Left colon (tissue), 2 donors: Measurements from ENCODE around the gene IRGQ. TPM values are rescaled to one million over a fixed set of nuclear protein-coding genes. Genes with fewer than 3 reads are reported as not detected.
"Not testable (repeated sequence)": the region's sequence is repeated elsewhere in the genome, so short reads cannot be mapped to it uniquely, and the experiment has no call there.

ENCODE experiments used
- ATAC-seq: fragments of 200-7000 bp; cut with Tn5 transposase; one replicate; pipeline ENCODE4 v1.9.1; 2020; ENCODE audit warnings: mild to moderate bottlenecking, moderate library complexity
- DNase-seq, 2 donors: peaks; one replicate each; pipeline ENCODE4 v3.0.0-alpha.2; 2020
- intact Hi-C, 2 donors: fragments of 100-400 bp; cut with DNase I in 1 of 2; cut with micrococcal nuclease in 1 of 2; formaldehyde crosslinking; loops; one replicate each; pipeline versions ENCODE4 v1.11.2 to v1.14.0; 2022; cut with DNase I, micrococcal nuclease
- long read RNA-seq: library from polyadenylated mRNA; unstranded; transcript quantifications from one replicate; pipeline ENCODE4 v2.0.0, GENCODE V29; 2021
- total RNA-seq, 2 donors: library from RNA; stranded (reverse); fragmentation: NEBNext Ultra II Directional; extraction: Animal tissue kit (Norgen Biotek cat#: 25700); gene quantifications; one replicate each; pipeline ENCODE4 v1.2.1, GENCODE V29; 2021
- donor health status: DM: no; HTN: no; CAD: no.
- donor health status: DM: yes; HTN: yes; CAD: no.

The IRGQ gene, protein sequence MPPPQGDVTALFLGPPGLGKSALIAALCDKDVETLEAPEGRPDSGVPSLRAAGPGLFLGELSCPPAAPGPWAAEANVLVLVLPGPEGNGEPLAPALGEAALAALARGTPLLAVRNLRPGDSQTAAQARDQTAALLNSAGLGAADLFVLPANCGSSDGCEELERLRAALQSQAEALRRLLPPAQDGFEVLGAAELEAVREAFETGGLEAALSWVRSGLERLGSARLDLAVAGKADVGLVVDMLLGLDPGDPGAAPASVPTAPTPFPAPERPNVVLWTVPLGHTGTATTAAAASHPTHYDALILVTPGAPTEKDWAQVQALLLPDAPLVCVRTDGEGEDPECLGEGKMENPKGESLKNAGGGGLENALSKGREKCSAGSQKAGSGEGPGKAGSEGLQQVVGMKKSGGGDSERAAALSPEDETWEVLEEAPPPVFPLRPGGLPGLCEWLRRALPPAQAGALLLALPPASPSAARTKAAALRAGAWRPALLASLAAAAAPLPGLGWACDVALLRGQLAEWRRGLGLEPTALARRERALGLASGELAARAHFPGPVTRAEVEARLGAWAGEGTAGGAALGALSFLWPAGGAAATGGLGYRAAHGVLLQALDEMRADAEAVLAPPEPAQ
- total RNA-seq, result 10 to 100 TPM; 19.8 to 23.3 TPM
- long read RNA-seq, full-length matches to known transcripts, result 7 of 7 reads
- long read RNA-seq, partial matches to known transcripts, result 0 of 7 reads
- long read RNA-seq, other reads (novel, unspliced or antisense), result 0 of 7 reads

DNA sequence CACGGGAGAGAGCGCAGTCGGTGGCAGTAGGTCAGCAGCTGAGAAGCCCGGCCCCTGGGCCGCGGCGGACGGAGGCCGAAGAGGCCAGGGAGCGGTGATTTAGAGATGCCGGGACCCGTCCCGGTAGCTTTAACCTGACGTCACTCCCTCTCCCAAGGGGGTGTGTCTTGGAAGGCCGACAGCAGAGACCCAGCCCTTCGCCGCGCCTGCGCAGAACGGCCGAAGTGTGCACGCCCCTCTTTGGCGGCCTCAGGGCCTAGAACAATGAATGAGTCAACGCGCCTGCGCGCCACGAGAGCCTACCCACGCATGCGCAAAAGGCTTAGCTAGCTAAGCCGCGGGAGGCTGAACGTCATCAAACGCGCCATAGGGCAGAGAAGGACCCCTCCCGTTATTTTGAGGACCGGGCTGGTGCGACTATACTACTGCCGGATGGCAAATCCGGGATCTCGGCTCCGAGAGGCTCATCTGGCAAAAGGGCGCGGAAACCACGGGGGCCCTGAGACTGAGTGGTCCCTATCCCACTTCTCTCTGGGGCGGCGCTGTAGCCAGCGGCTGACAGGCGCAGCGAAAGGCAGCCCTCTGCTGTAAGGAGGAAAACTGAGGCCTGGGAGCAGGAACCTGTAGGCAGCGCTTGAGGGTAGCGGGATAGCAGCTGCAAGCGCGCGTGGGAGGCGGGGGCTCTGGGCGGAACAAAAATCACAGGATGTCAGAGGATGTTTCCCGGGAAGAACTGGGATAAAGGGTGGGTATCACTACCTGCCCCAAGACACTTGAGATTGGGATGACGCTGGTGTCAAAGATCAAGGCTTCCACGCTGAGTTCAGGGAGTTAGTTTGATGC is at the start of gene IRGQ, which contains the start of gene ZNF576:
TSS of gene IRGQ (minus strand) at position 136 of the 843 bp plus-strand sequence. CDS start 796 bp downstream, outside the sequence.
TSS of gene ZNF576 (plus strand) at position 597 of the 843 bp plus-strand sequence. CDS start 514 bp downstream, outside the sequence.
- ATAC-seq, result peak; percentile 86
- peak; percentile 100 for DNase-seq
- intact Hi-C loops, result no loop called here

DNA sequence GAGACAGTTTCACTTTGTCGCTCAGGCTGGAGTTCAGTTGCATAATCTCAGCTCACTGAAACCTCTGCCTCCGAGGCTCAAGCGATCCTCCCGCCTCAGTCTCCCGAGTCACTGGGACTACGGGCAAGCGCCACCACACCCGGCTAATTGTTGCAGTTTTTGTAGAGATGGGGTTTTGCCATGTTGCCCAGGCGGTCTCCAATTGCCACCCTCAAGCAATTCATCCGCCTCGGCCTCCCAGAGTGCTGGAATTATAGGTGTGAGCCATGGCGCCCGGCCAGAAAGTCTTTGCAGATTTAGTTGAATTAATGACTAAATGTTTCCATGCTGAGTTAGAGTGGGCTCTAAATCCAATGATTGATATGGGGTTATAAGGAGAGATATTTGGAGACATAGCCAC is 48.2 kb upstream of the IRGQ start:
- intact Hi-C loops, result loop anchor here in 1 of 2 donors (5.0 kb wide), 1 partner anchor 87 kb away; no protein-coding TSS in a partner anchor

DNA sequence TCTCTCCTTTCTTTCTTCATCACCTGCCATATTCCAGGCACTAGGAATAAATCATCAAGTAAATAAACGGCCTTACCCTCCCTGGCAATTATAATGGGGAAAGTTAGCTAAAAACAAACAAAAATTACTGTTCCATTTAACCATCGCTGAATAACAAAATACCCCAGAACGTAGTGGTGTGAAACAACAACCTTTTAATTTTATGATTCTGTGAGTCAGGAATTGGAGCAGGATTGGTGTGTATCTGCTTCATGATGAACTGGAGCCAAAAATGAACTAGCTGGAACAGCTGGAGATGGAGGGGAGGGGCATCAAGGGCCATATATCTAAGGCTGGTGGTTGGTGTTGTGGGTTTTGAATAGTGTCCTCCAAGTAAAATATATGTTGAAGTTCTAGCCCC is 47.4 kb upstream of the IRGQ start:
- DNase-seq, result no peak
- ATAC-seq, result no peak
- intact Hi-C loops, result loop anchor here in 1 of 2 donors (5.0 kb wide), 1 partner anchor 86 kb away; no protein-coding TSS in a partner anchor

More for the DNA sequence above, 48.2 kb upstream of the IRGQ start:
- ATAC-seq (no peak), DNase-seq (no peak)

DNA sequence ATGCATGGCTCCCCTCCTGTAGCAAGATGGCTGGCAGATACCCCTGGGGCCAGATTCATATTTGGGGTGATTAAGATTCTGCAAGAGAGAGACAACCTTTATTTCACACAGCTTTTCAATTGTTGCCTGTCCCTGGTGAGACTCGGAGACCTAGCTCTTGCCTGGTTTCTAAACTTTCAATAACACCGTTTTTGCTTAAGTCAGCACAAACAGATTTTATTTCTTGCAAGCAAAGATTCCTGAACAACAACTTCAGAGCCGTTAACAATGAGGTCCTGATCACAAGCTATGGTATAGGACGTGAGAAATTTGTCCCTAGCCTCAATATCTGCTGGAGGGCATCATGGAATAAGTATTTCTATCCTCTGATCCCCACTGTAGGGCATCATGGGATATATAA is 46.6 kb upstream of the IRGQ start:
- no peak for DNase-seq
- ATAC-seq, result no peak
- intact Hi-C loops, result loop anchor here in 1 of 2 donors (5.0 kb wide), 1 partner anchor 85 kb away; no protein-coding TSS in a partner anchor

DNA sequence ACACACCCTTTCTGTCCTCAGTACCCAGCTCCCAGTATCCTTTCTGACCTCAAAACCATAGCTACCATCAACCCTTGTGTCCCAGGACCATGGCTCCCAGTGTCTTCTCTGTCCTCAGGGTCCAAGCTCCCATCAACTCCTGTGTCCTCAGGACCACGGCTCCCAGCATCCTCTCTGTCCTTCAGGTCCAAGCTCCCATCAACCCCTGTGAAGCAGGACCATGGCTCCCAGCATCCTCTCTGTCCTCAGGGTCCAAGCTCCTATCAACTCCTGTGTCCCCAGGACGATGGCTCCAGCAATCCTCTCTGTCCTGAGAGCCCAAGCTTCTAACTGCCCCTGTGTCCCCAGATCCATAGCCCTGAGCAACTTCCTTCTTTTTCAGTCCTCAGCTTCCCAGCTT is 45.4 kb upstream of the IRGQ start:
- no peak for ATAC-seq
- DNase-seq, result no peak
- intact Hi-C loops, result loop anchor here in 1 of 2 donors (5.0 kb wide), 1 partner anchor 84 kb away; no protein-coding TSS in a partner anchor

DNA sequence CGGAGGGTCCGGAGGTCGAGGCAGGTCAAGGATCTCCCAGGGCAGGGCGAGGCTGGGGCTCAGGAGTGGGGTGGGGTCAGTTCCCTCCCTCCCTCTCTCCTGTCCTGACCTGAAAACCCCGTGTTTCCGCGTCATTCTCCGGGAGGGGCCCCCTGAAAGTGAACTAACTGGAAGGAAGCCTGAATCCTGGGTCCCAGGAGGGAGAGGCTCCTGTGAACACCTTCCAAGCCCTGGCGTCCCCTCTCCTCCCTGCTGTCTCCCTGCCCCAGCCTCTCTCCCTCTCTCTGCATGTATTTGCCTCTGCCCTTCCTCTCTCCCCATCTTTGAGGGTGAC is 44.5 kb upstream of the IRGQ start:
- no peak for DNase-seq
- no peak for ATAC-seq
- intact Hi-C loops, result loop anchor here in 1 of 2 donors (5.0 kb wide), 1 partner anchor 83 kb away; no protein-coding TSS in a partner anchor

DNA sequence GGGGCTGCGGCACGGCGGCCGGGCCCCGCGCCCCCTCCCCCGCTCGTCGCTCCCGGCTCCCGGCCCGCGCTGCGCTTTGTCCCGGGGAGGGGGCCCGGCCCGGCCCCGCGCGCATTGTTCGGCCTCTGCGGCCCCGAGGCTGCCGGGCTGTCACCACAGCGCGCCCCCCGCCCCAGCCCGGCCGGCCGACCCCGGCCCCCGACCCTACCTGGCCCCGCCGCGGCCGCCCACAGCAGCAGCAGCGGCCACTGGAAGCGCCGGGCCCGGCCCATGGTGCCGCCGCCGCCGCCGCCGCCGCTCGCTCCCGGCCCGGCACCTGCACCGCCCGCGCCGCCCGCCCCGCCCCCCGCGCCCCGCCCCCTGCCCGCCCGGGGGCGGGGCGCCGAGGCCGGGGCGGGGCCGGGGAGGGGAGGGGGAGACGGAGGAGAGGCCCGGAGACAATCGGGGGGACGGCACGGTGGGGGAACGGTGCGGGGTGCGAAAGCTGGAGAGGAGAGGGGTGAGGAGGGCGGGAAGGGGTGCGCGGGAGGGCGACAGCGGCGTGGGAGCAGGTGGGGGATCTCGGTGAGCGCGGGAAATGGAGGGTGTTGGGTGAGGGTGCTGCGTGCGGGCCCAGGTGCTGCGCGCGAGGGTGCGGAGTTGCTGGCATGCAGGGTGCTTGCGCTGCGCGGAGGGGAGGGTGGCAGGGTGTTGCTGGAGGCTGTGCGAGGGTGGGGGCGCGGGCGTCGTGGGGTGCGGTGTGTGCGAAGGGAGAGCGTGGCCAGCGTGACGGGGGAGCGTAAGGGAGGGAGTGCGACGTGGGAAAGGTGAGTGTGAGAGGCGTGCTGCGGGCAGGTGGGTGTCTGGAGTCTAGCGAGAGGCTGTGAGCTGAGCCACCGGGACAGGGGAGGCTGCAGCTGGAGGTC is 43.8 kb upstream of the IRGQ start, which contains the start of gene CADM4:
TSS of gene CADM4 (minus strand) at position 332 of the 905 bp plus-strand sequence. CDS start at position 272, 60 bp downstream.
- intact Hi-C loops, result loop anchor here in 1 of 2 donors (5.0 kb wide), 1 partner anchor 82 kb away; no protein-coding TSS in a partner anchor
- peak; percentile 40 to 48 for DNase-seq
- peak; percentile 89 for ATAC-seq

DNA sequence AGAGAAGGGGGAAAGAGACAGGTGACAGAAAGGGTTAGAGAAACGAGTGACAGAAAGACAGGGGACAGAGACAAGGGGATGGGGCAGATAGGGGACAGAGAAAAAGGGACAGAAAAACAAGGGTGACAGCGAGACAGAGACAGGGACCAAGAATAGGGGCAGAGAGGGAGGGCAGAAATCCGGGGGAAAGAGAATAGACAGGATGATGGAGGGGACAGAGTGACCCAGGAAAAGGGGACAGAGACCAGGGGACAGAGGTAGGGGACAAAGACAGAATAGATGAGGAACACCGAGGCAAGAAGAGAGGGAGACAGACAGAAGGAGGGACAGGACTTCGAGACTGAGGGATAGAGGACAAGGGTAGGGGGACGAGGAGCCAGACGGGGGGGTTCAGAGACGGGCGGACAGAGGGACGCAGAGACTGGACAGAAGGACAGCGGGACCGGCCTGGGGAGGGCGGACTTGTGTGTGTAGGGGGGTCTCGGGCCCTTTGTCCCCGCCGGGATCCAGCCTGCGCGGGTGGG is 43.1 kb upstream of the IRGQ start:
- intact Hi-C loops, result no loop called here
- DNase-seq (no peak), ATAC-seq (no peak)

DNA sequence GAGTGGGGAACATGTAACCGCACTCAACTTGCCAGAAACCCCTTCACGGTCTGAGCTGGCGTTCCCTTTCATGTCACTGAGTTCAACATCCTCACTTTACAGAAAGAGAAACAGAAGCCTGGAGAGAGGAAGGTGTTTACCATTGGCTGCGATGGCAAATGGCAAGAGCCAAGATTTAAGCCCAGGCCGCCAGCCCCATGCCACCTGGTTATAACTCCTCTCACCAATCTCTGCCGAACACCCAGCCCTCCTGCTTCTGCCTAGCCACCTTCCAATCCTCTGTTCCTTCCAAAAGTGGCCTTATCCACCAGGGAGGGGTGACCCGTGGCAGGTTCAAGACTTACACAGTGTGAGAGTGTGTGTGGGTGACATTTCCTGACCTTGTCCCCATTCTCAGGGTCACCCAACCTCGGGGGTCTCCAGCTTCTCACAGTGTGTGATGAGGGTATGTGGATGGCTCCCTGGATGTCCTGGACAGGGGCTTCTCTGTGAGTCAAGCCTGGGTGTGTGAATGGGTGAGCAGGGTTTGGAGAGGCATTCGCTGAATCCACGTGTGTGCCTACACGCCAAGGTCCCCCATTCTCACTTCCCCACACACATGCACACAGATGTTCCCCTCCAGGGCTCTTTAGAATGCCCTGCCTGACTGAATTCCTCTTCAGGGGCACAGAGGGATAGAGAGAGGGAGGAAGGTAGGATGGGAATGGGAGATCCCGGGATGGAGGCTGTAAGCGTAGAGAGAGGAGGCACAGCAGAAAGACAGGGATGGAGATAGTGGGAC is 42.5 kb upstream of the IRGQ start:
- ATAC-seq (no peak), DNase-seq (no peak)
- intact Hi-C loops, result no loop called here

DNA sequence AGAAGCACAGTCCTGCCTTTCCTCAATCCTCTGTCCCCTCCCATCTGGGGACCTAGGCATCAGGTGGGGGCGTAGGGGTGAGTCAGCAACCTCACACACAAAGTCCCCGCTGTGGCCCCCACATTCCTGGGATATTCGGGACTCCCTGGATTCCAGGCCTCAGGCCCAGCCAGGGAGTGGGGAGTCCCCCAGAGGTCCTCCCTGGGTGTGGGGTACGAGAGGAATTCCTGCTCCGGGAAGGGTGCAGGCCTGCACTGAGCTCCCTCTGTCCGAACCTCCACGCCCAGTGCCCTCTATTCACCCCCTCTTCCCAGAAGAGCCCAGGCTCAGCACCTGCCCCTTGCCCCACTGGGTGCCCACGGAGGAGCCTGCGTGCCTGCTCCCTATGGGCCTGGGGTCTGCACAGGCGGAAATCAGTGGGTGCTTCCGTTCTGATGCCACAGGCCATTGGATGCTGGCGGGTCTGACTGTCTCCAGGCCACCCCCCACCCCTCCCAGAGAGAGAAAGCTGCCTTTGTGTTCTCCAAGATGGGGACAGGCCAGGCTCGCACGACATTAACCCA is 40.3 kb upstream of the IRGQ start:
- ATAC-seq (no peak), DNase-seq (no peak)
- intact Hi-C loops, result no loop called here

DNA sequence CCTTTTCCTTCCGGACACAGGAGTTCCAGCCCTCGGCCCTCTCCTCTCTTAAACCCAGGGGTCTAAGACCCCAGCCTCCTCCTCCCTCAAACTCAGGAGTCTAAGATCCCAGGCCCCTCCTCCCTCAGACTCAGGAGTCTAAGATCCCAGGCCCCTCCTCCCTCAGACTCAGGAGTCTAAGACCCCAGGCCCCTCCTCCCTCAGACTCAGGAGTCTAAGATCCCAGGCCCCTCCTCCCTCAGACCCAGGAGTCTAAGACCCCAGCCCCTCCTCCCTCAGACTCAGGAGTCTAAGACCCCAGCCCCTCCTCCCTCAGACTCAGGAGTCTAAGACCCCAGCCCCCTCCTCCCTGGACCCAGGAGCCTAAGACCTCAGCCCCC is 39.6 kb upstream of the IRGQ start:
- intact Hi-C loops, ATAC-seq, DNase-seq: not testable (repeated sequence)

DNA sequence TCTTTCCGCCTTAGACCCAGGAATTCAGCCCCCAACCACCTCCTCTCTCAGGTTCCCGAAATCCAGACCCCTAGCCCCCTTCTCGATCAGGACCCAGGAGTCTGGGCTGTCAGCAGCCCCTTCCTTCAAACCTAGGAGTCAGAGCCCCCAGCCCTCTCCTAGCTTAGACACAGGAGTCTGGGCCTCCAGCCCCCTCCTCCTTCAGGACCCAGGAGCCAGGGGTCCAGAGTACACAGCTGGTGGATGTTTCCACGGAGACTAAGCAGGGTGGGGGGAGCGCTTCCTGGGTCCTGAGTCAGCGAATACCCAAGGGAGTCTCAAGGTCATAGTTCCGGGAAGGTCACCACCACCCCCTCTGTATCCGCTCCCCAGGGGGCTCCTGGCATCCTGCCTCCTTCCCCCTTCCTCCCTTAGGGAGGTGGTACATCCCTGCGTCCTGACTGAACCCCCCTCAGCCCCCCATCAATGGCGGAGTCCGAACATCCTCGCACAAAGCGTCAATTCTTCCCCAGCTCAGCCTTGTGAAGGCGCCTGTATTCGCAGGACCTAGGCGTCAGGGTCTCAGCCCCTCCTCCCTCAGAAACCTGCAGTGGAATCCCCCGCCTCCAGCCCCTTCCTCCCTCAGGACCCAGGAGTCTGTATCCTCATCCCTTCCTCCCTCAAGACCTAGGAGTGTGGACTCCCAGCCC is 39.1 kb upstream of the IRGQ start:
- ATAC-seq (no peak), DNase-seq (no peak)
- intact Hi-C loops, result no loop called here

DNA sequence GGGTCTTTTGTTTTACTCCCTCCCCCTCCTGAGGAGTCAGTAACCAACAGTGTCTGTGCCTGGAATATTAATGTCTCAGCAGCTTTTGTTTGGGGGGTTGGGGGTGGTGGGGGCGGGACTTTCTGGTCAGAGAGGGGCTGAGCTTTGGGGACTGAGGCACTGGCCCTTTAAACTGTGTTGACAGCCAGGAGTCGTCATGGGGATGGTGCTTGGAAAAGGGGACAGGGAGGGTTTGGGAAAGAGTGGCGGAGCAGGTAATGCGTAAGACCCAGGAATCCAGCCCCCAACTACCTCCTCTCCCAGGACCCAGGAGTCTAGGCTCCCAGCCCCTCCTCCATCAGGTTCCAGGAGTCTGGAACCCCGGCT is 38.6 kb upstream of the IRGQ start:
- no peak for DNase-seq
- ATAC-seq, result no peak
- intact Hi-C loops, result no loop called here

DNA sequence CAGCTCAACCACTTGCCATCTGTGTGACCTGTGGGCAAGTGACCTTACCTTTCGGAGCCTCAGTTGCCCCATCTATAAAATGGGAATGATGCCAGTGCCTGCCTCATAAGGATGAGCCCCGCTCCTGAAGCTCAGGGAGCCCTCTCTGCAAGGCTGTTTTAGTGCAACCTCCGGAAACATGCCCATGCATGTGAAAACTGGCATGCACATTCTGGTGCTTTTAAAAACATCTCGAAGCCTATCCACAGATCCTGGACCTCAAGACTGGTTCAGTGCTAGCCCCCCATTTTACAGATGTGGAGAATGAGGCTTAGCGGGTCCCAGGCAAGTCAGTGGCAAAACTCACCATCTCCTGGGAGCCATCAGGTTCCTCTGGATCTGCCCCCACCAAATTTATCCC is 38.1 kb upstream of the IRGQ start:
- ATAC-seq, result no peak
- intact Hi-C loops, result no loop called here

DNA sequence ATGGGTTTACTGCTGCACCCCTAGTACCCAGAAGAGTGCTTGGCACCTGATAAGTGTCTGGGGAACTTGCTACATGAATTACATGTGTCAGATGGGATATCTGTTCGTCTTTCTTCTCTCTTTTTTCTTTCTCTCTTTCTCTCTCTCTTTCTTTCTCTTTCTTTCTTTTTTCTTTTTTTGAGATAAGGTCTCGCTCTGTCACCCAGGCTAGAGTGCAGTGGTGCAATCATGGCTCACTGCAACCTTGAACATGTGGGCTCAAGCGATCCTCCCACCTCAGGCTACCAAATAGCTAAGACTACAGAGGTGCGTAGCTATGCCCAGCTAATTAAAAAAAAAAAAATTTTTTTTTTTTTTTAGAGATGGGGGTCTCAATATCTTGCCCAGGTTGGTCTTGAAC is 37.6 kb upstream of the IRGQ start:
- intact Hi-C loops, result no loop called here
- no peak for DNase-seq

More for the DNA sequence above, 38.1 kb upstream of the IRGQ start:
- no peak for DNase-seq

DNA sequence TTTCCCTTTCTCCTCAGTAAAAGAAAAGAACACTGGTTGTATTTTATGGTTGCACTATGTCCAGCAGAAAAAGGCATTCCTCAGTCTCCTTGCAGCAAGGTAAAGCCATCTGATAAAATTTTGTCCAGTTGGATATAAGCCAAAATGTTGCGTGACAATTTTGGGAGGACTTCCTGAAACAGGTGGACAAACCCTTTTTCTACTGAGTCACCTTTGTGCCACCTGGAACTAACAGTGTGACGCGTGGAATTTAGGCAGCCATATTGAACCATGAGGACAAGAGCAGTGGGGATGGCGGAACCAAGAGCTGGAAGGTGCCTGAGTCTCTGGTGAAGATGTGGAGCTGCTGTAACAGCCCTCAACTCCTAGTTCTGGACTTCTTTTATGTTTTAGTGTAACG is 35.6 kb upstream of the IRGQ start:
- intact Hi-C loops, result no loop called here
- DNase-seq, result no peak
- no peak for ATAC-seq

More for the DNA sequence above, 37.6 kb upstream of the IRGQ start:
- no peak for ATAC-seq
